Measurements from ENCODE around the gene EXOC6B.

EXOC6B gene

DNA sequence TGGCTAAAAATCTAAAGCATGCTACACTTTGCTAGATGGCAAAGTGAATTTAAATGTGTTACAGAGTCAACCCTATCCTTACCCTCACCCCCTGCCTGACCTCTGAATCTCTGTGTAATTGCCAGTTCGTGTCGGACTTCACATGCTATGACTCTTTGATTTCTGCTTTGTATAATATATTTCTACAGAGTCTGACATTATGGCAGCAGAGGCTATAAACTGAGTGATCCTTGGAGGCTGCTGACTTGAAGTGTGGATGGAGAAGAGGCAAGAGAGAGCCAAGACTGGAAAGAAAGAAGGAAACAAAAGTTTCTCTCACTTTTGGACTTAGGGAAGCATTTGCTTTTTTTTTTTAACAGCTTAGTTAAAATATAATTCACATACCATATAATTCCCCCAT is 588.3 kb downstream of the EXOC6B start:
- no peak overlapping the region for H3K4me2 ChIP-seq (ENCODE audit: low read depth, low read length)
- H3K27ac ChIP-seq (ENCODE audit: low read length), result no peak overlapping the region

DNA sequence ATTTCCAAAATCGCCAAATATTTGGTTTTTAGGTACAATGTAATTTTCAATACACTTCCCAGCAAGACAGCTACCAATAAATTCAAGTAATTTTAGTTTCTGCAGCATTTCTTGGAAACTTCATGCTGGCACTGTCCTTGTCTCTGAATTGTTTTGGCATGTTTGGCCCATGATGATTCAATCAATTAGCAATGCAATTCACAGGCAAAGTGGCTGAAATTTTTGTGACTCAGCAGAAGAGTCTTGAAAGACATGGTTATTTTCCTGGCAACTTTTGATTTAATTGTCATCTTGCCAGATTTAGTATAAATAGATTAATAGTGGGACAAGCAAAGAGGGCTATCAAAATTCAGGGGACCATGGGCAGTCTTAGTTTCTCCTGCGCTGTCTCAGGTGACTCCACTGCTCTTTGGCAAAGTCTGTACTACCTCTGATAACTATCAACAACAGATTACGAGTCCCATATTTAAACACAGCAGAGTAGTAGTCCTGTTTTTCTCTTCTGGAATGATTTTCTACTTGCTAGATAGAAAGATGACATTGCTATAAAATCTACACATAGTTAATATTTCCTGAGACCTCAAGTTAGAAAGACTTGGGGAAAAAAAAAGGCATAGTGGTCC is 589.3 kb downstream of the EXOC6B start:
- Histone ChIP-seq H3K27me3 (replicated peaks; ENCODE audit: insufficient read depth, low read length) (no peaks in the 10 kb centered on the region), H3K4me2 (ENCODE audit: low read depth, low read length) (no peak overlapping the region), H3K4me1 (ENCODE audit: low read length) (no peaks in the 10 kb centered on the region), H3K79me2 (ENCODE audit: low read length) (no peaks in the 10 kb centered on the region), H3K9me3 (replicated peaks; ENCODE audit: insufficient read depth, low read length) (no peaks in the 10 kb centered on the region), H3F3A (ENCODE audit: insufficient read depth, low read length) (no peaks in the 10 kb centered on the region), H3K4me3 (ENCODE audit: low read length) (no peak overlapping the region), H3K9me2 (replicated peaks; ENCODE audit: insufficient read depth, low read length) (no peaks in the 10 kb centered on the region), H2AFZ (ENCODE audit: low read length) (no peak overlapping the region), H3K36me3 (replicated peaks; ENCODE audit: insufficient read depth, low read length) (no peaks in the 10 kb centered on the region), H4K20me1 (ENCODE audit: insufficient read depth, low read length) (no peaks in the 10 kb centered on the region), H3K9ac (ENCODE audit: low read length) (no peak overlapping the region), H3K27ac (ENCODE audit: low read length) (no peak overlapping the region)
- DNase-seq, result no peak
- no peak for TF ChIP-seq EZH2phosphoT487 (IDR thresholded peaks at IDR 0.05; ENCODE audit: low read length)
- TF ChIP-seq, protein P1, sequence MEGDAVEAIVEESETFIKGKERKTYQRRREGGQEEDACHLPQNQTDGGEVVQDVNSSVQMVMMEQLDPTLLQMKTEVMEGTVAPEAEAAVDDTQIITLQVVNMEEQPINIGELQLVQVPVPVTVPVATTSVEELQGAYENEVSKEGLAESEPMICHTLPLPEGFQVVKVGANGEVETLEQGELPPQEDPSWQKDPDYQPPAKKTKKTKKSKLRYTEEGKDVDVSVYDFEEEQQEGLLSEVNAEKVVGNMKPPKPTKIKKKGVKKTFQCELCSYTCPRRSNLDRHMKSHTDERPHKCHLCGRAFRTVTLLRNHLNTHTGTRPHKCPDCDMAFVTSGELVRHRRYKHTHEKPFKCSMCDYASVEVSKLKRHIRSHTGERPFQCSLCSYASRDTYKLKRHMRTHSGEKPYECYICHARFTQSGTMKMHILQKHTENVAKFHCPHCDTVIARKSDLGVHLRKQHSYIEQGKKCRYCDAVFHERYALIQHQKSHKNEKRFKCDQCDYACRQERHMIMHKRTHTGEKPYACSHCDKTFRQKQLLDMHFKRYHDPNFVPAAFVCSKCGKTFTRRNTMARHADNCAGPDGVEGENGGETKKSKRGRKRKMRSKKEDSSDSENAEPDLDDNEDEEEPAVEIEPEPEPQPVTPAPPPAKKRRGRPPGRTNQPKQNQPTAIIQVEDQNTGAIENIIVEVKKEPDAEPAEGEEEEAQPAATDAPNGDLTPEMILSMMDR (IDR thresholded peaks at IDR 0.05; ENCODE audit: low read length), result no peak
- TF ChIP-seq EZH2 (optimal IDR thresholded peaks at IDR 0.05; ENCODE audit: low read depth, low read length), result no peak

More for the DNA sequence above, 588.3 kb downstream of the EXOC6B start:
- Histone ChIP-seq H3K79me2 (ENCODE audit: low read length) (no peaks in the 10 kb centered on the region), H3K27me3 (replicated peaks; ENCODE audit: insufficient read depth, low read length) (no peaks in the 10 kb centered on the region), H3K9ac (ENCODE audit: low read length) (no peak overlapping the region), H3K4me3 (ENCODE audit: low read length) (no peak overlapping the region), H3K36me3 (replicated peaks; ENCODE audit: insufficient read depth, low read length) (no peaks in the 10 kb centered on the region), H3F3A (ENCODE audit: insufficient read depth, low read length) (no peaks in the 10 kb centered on the region), H2AFZ (ENCODE audit: low read length) (no peak overlapping the region), H3K9me3 (replicated peaks; ENCODE audit: insufficient read depth, low read length) (no peaks in the 10 kb centered on the region), H4K20me1 (ENCODE audit: insufficient read depth, low read length) (no peaks in the 10 kb centered on the region), H3K9me2 (replicated peaks; ENCODE audit: insufficient read depth, low read length) (no peaks in the 10 kb centered on the region), H3K4me1 (ENCODE audit: low read length) (no peaks in the 10 kb centered on the region)
- no peak for DNase-seq
- TF ChIP-seq, protein P1 (IDR thresholded peaks at IDR 0.05; ENCODE audit: low read length), result no peak
- TF ChIP-seq EZH2 (optimal IDR thresholded peaks at IDR 0.05; ENCODE audit: low read depth, low read length) (no peak), EZH2phosphoT487 (IDR thresholded peaks at IDR 0.05; ENCODE audit: low read length) (no peak)

DNA sequence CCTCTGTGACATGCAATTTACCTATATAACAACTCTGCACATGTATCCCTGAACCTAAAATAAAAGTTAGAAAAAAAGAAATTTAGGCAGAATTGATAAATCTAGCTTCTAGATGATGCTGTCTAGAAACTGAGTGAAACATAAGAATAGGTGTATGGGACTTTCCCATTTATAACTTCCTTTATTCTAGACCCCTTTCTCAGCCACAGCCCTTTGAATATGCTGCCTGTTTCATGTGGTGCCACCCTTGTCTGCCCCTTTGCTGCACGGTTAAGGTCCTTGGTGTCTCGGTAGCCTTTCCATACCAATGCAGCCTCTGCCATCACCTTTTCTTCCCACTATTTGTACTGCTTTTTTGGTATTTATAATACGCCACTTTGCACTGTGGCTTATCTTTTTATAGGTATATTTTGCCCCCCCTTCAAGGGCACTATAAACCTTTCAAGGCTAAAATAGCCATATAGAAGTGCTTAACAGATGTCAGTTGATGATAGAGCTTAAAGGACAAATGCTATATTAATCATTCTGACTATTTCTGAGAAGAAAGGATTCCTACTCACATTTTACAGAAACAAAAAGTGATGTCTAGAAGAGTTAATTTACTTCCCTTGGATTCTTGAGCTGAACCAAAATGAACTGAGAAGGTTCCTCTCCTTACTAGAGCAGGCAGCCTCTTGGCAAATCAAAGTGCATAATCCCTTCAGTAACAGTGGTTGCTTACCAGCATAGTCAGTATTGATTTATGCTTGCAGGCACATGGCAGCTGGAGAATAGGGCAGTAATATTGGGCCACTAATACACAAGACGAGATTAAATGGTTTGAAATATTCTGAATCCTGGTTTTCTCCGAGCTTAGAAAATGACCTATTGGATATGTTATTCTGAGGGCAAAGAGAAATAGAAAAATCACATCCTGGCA is 590.1 kb downstream of the EXOC6B start:
- Histone ChIP-seq H3K27me3 (replicated peaks; ENCODE audit: insufficient read depth, low read length) (no peaks in the 10 kb centered on the region), H4K20me1 (ENCODE audit: insufficient read depth, low read length) (no peaks in the 10 kb centered on the region), H3K36me3 (replicated peaks; ENCODE audit: insufficient read depth, low read length) (no peaks in the 10 kb centered on the region), H3F3A (ENCODE audit: insufficient read depth, low read length) (no peaks in the 10 kb centered on the region), H3K9me3 (replicated peaks; ENCODE audit: insufficient read depth, low read length) (no peaks in the 10 kb centered on the region), H3K4me2 (ENCODE audit: low read depth, low read length) (no peak overlapping the region), H3K9ac (ENCODE audit: low read length) (no peak overlapping the region), H3K4me3 (ENCODE audit: low read length) (no peak overlapping the region), H3K27ac (ENCODE audit: low read length) (no peak overlapping the region), H3K4me1 (ENCODE audit: low read length) (no peaks in the 10 kb centered on the region), H3K9me2 (replicated peaks; ENCODE audit: insufficient read depth, low read length) (no peaks in the 10 kb centered on the region), H2AFZ (ENCODE audit: low read length) (no peak overlapping the region), H3K79me2 (ENCODE audit: low read length) (no peaks in the 10 kb centered on the region)
- TF ChIP-seq, protein P1 (IDR thresholded peaks at IDR 0.05; ENCODE audit: low read length), result no peak
- TF ChIP-seq EZH2 (optimal IDR thresholded peaks at IDR 0.05; ENCODE audit: low read depth, low read length), result no peak
- no peak for TF ChIP-seq EZH2phosphoT487 (IDR thresholded peaks at IDR 0.05; ENCODE audit: low read length)
- no peak for DNase-seq

Measured in MM.1S (cell line).